GM12872 (cell line): Measurements from ENCODE around the gene ENO3.

ENCODE experiments used
- CTCF ChIP-seq: IDR thresholded peaks from 3 replicates; pipeline ENCODE4 v1.5.1; 2011; ENCODE audit warnings: low read depth, mild to moderate bottlenecking, low read length, moderate library complexity; ENCODE audit not compliant: insufficient read depth

Gene ENO3

DNA sequence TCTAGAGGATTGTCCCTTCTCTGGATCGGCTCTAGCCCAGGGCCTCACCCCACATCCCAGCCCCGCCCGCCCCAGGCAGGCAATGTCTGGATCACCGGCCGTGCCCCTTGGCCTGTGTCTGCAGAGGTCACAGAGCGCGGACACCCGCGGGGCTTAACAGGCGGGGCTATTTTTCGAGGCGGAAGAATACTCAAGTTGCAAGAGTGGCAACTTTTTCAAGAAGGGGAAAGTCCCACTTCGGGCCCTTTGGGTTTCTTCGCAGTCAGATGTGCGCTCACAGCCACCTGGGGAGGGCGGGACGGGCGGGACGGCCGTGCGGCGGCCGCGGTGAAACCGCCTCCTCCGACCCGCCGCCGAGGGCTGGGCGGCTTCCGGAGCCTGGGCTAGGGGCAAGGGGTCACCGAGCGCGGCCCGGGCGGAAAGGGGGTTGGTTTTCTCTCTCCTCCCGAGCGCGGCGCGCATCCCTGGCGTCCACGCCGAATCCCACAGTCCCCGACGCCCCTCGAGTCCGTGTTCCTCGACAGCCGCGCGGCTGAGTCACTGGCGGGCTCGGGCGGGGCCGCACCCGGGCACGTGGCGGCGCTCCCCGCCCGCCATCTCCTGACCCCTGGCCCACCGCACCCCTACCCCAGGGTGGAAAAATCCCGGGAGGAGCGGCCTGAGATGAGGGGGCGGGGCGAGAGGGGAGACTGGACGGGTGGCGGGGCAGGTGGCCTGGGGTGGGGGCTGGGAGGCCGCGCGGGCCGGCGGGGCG is 1.4 kb upstream of the ENO3 start:
- TF ChIP-seq CTCF: no peak

GRCh38 chr17:4950075-4950745 is 709 bp upstream of the ENO3 start:
- TF ChIP-seq CTCF: no peak

GRCh38 chr17:4951486-4951885 is 567 bp downstream of the ENO3 start:
- no peak for TF ChIP-seq CTCF

DNA sequence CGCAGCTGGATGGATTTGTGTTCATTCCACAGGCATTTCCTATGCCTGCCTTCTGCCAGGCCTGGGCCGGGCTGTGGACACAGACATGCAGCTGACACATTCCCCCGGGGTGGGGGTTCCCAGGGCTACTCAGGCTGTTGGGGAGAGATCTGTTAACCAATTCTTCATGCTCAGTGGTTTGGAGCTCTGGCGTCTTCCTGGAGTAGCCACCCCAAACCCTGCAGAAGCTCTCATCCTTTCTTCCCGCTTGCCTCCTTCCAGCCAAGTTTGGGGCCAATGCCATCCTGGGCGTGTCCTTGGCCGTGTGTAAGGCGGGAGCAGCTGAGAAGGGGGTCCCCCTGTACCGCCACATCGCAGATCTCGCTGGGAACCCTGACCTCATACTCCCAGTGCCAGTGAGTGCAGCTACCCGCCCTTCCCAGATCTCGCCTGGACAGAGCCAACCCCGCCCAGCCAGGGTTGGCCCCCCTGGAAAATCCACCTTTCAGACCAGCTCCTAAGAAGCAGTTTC is 2.6 kb downstream of the ENO3 start:
- TF ChIP-seq CTCF: no peak

DNA sequence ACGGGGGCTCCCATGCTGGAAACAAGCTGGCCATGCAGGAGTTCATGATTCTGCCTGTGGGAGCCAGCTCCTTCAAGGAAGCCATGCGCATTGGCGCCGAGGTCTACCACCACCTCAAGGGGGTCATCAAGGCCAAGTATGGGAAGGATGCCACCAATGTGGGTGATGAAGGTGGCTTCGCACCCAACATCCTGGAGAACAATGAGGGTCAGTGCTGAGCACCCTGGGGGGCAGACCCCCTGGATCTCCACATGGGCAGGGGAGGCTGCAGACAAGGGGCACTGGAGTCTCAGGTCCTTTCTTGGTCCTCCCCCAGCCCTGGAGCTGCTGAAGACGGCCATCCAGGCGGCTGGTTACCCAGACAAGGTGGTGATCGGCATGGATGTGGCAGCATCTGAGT is 4.2 kb downstream of the ENO3 start:
- no peak for TF ChIP-seq CTCF

DNA sequence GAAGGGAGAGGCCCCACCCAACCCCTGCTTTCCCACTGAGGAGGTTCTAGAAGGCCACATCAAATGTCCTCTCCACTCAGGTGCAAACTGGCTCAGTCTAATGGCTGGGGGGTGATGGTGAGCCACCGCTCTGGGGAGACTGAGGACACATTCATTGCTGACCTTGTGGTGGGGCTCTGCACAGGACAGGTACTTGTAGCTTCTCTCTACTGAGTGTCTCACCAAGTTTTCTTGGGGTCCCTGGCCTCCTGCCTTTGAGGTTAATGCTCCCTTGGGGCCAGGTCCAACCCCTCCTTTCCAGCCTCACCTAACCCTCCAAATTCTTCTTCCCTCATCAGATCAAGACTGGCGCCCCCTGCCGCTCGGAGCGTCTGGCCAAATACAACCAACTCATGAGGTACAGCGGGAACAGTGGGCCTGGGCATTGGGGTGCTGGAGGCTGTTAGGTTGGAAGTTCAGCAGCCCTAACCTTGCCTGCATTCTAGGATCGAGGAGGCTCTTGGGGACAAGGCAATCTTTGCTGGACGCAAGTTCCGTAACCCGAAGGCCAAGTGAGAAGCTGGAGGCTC is 5.7 kb downstream of the ENO3 start:
- peak; percentile 37; the same call in 2 of the 3 replicates for TF ChIP-seq CTCF

- TF ChIP-seq CTCF: no peak
Measured at GRCh38 chr17:4958102-4958501, 7.2 kb downstream of the ENO3 start.
